Coronary artery (tissue), 2 donors: Measurements from ENCODE around the gene USP35.
"Not testable (repeated sequence)": the region's sequence is repeated elsewhere in the genome, so short reads cannot be mapped to it uniquely, and the experiment has no call there.

Experiments used
- DNase-seq: peaks from one replicate; pipeline ENCODE4 v3.0.0-alpha.2; 2017; ENCODE audit warnings: low spot score
- H3K27ac ChIP-seq, 2 donors: fragments of 200-600 bp; sonication (generic); one replicate each; pipeline ENCODE4 v1.5.1; 2016 to 2019
- H3K4me3 ChIP-seq: fragments of 200-600 bp; sonication (generic); 2 replicates; pipeline ENCODE4 v1.5.1; 2016; ENCODE audit warnings: mild to moderate bottlenecking, moderate library complexity
- TF ChIP-seq, protein P1 (sequence below): fragments of 200-600 bp; sonication (generic); IDR thresholded peaks from one replicate; pipeline ENCODE4 v1.5.1; 2019; ENCODE audit warnings: antibody characterized with exemption

Gene USP35

DNA sequence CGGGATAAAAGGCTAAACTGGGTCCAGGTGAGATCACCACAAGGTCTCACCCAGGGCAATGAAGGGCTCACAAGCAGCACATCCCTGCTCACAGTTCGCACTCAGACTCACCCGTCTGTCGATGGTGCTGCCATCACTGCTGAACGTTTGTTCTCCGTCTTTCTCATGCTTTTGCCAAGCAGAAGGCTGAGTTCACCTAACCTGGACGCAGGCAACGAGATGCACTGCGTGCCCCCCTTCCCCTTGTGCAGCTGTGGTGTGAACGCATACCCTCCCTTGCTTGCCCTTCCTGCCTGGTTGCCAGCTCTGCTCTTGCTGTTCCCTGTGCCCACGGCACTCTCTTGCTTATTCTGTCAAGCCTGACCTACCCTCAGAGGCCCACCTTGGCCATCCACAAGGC lies 18.3 kb upstream of the USP35 start:
- Histone ChIP-seq H3K27ac (peak overlapping the region; percentile 89 to 90), H3K4me3 (no peak overlapping the region)
- TF ChIP-seq, protein P1, sequence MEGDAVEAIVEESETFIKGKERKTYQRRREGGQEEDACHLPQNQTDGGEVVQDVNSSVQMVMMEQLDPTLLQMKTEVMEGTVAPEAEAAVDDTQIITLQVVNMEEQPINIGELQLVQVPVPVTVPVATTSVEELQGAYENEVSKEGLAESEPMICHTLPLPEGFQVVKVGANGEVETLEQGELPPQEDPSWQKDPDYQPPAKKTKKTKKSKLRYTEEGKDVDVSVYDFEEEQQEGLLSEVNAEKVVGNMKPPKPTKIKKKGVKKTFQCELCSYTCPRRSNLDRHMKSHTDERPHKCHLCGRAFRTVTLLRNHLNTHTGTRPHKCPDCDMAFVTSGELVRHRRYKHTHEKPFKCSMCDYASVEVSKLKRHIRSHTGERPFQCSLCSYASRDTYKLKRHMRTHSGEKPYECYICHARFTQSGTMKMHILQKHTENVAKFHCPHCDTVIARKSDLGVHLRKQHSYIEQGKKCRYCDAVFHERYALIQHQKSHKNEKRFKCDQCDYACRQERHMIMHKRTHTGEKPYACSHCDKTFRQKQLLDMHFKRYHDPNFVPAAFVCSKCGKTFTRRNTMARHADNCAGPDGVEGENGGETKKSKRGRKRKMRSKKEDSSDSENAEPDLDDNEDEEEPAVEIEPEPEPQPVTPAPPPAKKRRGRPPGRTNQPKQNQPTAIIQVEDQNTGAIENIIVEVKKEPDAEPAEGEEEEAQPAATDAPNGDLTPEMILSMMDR, result no peak
- DNase-seq, result no peak

DNA sequence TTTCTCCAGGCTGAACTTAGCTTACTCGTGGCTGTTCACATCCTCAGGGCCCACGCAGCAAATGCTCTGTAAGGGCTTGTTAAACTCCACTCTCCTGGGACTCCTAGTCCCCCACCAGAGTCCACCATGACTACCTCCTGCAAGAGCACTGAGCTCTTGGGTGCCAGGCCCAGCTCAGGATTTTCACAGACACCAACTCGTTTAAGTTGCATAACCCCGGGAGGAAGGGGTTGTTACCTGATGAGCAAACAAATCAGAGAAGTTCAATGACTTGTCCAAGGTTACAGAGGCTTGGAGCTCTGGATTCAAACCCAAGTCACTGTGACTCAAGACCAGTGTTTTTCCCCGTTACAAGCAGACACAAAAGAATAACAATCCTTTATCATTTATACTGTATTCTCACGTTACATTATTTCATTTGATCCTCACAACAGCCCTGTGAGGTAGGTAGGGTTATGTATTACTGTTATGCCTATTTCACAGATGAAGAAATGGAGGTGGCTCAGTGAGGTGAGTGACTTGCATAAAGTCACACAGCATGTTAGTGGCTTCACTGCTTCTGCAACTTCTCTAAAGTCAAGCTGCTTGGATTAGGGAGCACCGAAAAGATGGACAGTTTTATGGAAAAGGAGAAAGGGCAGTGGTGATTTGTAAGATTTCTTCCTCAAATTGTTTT lies 17.7 kb upstream of the USP35 start:
- H3K27ac ChIP-seq, result peak overlapping the region; percentile 89 to 90
- TF ChIP-seq, protein P1, result no peak
- no peak overlapping the region for H3K4me3 ChIP-seq
- DNase-seq, result no peak

DNA sequence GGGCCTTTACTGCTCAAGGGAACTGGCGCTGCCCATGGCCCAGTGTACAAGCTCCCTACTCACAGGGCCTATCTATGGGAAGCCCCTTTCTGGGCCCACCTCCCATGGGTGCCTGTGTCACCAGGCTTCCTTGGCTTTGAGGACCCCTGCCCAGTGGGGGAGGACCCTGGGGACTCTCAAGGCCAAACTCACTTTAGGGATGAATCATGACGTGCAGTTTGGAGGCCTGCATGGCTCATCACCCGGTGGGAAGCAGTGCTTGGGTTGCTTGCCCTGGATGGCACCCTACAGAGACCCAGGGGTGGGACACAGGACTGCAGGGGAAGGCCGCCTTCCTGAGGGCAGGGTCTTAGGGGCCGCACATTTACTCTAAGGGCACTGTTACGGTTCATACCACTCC lies 16.8 kb upstream of the USP35 start:
- Histone ChIP-seq H3K4me3 (no peak overlapping the region), H3K27ac (peak overlapping the region; percentile 89 to 90)
- DNase-seq, result no peak
- TF ChIP-seq, protein P1, result no peak

DNA sequence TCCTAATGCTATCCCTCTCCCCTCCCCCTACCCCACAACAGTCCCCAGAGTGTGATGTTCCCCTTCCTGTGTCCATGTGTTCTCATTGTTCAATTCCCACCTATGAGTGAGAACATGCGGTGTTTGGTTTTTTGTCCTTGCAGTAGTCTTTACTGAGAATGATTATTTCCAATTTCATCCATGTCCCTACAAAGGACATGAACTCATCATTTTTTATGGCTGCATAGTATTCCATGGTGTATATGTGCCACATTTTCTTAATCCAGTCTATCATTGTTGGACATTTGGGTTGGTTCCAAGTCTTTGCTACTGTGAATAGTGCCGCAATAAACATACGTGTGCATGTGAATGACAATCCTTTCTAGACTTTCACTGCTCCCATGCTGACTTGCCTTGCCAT lies 12.9 kb upstream of the USP35 start:
- not testable (repeated sequence) for H3K27ac ChIP-seq, H3K4me3 ChIP-seq, DNase-seq

DNA sequence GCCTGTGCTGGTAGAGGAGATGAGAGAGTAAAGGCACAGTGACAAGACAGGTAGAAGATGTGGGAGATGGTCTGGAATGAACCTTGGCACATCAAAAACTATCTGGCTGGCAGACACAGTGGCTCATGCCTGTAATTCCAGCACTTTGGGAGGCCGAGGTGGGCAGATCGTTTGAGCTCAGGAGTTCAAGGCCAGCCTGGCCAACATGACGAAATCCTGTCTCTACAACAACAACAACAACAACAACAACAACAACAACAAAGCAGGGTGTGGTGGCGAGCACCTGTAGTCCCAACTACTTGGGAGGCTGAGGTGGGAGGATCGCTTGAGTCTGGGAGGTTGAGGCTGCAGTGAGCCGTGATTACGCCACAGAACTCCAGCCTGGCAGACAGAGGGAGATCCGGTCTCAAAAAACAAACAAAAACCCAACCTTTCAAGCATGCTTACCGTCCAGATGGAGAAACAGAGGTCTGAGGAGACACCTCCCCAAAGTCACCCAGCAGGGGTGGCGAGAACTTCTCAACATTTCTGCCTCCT lies 12.0 kb upstream of the USP35 start:
- TF ChIP-seq, protein P1, result no peak
- Histone ChIP-seq H3K27ac (no peak overlapping the region), H3K4me3 (no peak overlapping the region)
- no peak for DNase-seq

DNA sequence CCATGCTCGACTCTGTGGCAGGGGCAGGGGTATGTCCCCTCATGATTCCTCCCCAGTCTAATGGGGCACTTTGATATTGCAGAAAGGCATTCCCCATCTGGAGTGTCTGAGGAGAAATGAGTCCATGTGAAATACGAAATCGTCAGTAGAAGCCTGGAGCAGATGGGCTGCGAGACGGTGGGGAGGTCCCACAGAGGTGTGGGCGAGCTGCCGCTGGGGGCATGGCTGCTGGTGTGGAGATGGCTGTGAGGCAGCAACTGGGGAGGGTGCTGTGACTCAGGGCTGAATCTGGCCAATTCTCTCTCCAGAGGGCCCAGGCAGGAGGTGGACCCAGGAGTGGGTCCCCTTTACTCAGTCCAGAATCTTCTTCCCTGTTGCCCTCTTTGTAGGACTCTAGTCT lies 11.5 kb upstream of the USP35 start:
- TF ChIP-seq, protein P1, result no peak
- no peak overlapping the region for H3K4me3 ChIP-seq
- no peak for DNase-seq
- H3K27ac ChIP-seq, result no peak overlapping the region

DNA sequence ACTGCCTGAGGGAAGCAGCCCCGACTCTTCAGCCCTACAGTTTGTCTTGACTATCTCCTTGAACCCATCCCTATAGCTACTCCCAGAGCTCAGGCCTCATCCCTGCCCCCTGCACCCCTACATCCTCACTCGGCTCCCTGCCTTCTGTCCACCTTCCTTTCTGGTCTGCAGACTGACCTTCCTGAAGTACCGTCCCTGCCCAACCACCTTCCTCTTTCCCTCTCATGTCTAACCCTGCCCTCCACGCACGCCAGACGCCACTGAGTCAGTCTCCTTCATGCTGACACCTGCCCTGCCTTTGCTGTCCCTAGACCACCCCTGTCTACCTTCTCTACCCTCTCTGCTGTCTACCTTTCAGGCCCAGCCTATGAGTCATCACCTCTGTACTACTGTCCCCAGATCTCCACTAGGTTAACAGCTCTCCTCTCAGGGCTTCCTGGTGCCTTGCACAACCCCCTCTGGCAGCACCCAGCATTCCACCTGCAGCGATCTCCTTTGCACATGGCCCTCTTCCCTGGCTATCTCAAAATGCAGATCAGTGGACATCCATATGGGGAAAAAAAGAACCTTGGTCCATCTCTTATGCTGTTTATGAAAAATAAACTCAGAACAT lies 9.2 kb upstream of the USP35 start:
- TF ChIP-seq, protein P1, result no peak
- H3K4me3 ChIP-seq, result no peak overlapping the region
- no peak for DNase-seq
- H3K27ac ChIP-seq, result peak overlapping the region; percentile 30 to 72
